Activated naive CD4-positive, alpha-beta T cell treated with anti-CD3 and anti-CD28 coated beads, Interleukin-2, amount 10 ng/mL, durations not matched to agents 7 days and 5 days (primary cell): ENCODE data around the gene MYOZ3.

ENCODE experiments used
- CTCF ChIA-PET: fragments of 350-600 bp; sonication (Branson Sonifier 250); formaldehyde crosslinking; loops from one replicate; lab custom pipeline; 2021; ENCODE audit warnings: antibody characterized with exemption; lab: Charles Lee
- DNase-seq: peaks from one replicate; pipeline ENCODE4 v3.0.0-alpha.2; 2020
- H3K27ac Mint-ChIP-seq: one replicate; pipeline ENCODE4 v1.8.0; 2021; ENCODE audit warnings: mild to moderate bottlenecking, moderate library complexity, mixed read lengths
- H3K27me3 Mint-ChIP-seq: one replicate; pipeline ENCODE4 v1.8.0; 2021; ENCODE audit warnings: mild to moderate bottlenecking, mixed read lengths
- H3K36me3 Mint-ChIP-seq: one replicate; pipeline ENCODE4 v1.8.0; 2021; ENCODE audit warnings: mixed read lengths
- H3K4me1 Mint-ChIP-seq: one replicate; pipeline ENCODE4 v1.8.0; 2021; ENCODE audit warnings: mixed read lengths
- H3K4me3 Mint-ChIP-seq: one replicate; pipeline ENCODE4 v1.8.0; 2021; ENCODE audit warnings: mild to moderate bottlenecking, moderate library complexity, mixed read lengths
- H3K9me3 Mint-ChIP-seq: one replicate; pipeline ENCODE4 v1.8.0; 2021; ENCODE audit warnings: mixed read lengths

Gene MYOZ3

DNA sequence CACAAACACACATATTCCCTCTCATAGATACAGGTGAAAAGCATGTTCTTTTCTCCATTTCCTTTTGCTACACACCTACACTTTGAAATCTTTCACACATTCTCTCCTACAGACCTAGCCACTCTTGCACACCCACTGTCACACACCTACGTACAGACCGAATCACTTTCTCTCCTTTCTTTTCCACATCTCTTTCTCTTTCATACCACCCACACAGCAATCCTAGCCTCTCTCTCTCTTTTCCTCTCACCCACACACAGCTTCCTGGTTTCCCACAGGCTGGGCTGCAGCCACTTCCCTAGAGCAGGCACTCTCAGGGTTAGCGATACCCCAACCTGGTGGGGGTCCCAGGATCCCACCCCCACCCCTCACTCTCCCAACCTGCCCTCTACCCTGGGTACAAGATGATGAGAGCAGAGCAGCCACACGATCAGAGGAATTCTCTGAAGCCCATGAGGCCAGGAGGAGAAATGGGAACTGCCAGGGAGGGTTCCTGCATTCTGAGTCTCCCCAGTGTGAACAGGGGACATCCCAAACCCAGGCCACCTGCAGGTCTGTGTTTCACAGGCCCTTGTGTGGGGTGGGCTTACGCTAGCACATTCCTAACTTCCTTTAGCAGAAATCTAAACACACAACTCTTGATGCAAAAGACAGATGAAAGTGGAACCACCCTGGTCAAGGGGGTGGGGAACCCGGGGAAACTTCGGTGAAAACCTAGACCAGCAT lies 37.7 kb upstream of the MYOZ3 start:
- Mint-ChIP-seq H3K9me3 (no peaks in the 10 kb centered on the region), H3K4me3 (no peak overlapping the region)
- CTCF ChIA-PET, result interaction anchor here (0.6 to 1.2 kb wide), 2 partner anchors 93 to 162 kb away, joined by 3 read pairs; no protein-coding TSS in a partner anchor

DNA sequence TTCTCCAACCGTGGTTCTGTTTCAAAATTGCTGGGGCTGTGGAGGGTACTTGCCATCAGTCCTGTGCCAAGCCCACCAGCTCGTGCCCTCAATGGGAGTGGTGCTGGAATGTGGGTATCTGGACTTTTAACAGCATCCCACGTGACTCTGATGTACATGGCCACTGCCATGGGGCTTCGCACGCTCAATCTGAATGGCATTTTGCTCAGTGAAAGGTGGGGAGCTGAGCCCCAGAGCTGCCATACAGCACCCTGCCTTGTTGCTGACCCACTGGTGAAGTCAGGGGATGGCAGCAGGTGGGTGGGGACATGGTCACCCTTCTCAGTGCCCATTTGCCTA lies 37.2 kb upstream of the MYOZ3 start:
- Mint-ChIP-seq H3K27me3 (peaks cover 61% of the 10 kb centered on the region), H3K27ac (no peak overlapping the region), H3K4me3 (peak overlapping the region; percentile 73), H3K4me1 (peaks cover 10% of the 10 kb centered on the region), H3K9me3 (no peaks in the 10 kb centered on the region), H3K36me3 (no peaks in the 10 kb centered on the region)
- no peak for DNase-seq
- CTCF ChIA-PET, result interaction anchor here (1.2 kb wide), 1 partner anchor 163 kb away, joined by 3 read pairs; no protein-coding TSS in a partner anchor

More for the DNA sequence above, 37.7 kb upstream of the MYOZ3 start:
- peaks cover 10% of the 10 kb centered on the region for H3K4me1 Mint-ChIP-seq
- no peak overlapping the region for H3K27ac Mint-ChIP-seq
- H3K36me3 Mint-ChIP-seq, result no peaks in the 10 kb centered on the region
- H3K27me3 Mint-ChIP-seq, result peaks cover 61% of the 10 kb centered on the region
- DNase-seq, result no peak

DNA sequence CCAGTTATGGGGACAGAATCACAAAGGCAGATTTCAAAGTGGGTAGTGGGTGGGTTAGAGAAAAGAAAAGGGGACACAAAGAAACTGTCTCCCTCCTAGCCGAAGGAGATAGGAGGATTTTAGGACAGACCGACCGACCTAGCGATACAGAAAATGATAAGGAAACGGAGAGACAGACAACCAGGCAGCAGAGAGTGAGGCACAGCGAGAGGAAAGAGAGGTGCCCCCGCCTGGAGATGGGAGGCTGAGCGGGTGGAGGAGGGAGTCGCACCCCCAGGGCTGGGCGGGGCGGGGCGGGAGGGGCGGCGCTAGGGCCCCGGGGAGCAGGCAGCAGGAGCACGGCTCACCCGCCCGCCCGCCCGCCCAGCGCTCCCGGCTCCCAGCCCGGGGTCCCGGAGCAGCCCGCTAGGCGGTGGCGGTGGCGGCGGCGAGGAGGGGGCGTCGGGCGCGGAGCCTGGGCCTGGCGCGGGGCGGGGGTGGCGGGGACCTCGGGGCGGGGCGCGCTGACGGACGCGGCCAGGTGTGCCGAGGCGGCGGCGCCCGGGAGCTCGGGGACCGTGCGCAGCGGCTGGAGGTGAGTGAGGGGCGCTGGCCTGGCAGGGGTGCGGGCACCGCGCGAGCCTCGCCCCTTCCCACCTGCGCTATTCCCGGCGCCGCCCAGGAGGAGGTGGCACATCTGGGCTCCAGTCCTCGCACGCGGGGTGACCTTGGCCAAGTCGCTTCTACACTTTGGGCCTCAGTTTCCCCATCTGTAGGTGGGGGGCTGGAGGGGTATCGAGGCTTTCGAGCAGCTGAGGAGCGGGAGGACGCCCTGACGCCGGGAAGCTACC lies 36.5 kb upstream of the MYOZ3 start:
- H3K4me3 Mint-ChIP-seq, result peak overlapping the region; percentile 73
- H3K27me3 Mint-ChIP-seq, result peaks cover 66% of the 10 kb centered on the region
- no peak overlapping the region for H3K27ac Mint-ChIP-seq
- H3K4me1 Mint-ChIP-seq, result peaks cover 10% of the 10 kb centered on the region
- CTCF ChIA-PET, result no interaction called here
- DNase-seq, result peak; percentile 39
- H3K36me3 Mint-ChIP-seq, result no peaks in the 10 kb centered on the region
- no peaks in the 10 kb centered on the region for H3K9me3 Mint-ChIP-seq

DNA sequence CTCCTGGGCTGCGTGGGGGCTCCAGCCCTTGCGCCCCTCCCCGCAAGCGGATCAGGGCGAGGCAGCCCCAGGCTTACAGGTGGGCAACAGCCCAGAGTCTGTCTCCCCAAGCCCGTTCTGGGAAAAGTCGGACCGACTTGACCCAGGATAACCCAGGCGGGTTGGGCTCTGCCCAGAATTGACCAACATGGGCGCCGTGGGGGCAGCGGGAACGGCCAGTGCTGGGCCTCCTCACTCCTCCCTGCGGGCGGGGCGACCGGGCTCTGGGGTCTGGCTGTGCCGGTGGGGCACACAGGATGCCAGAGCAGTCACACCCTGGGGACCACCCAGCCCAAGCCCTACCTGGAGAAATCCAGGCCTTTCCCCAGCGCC lies 35.9 kb upstream of the MYOZ3 start:
- Mint-ChIP-seq H3K27me3 (peaks cover 63% of the 10 kb centered on the region), H3K27ac (no peak overlapping the region), H3K36me3 (no peaks in the 10 kb centered on the region), H3K4me3 (no peak overlapping the region), H3K4me1 (peaks cover 10% of the 10 kb centered on the region), H3K9me3 (no peaks in the 10 kb centered on the region)
- DNase-seq, result no peak
- CTCF ChIA-PET, result no interaction called here

DNA sequence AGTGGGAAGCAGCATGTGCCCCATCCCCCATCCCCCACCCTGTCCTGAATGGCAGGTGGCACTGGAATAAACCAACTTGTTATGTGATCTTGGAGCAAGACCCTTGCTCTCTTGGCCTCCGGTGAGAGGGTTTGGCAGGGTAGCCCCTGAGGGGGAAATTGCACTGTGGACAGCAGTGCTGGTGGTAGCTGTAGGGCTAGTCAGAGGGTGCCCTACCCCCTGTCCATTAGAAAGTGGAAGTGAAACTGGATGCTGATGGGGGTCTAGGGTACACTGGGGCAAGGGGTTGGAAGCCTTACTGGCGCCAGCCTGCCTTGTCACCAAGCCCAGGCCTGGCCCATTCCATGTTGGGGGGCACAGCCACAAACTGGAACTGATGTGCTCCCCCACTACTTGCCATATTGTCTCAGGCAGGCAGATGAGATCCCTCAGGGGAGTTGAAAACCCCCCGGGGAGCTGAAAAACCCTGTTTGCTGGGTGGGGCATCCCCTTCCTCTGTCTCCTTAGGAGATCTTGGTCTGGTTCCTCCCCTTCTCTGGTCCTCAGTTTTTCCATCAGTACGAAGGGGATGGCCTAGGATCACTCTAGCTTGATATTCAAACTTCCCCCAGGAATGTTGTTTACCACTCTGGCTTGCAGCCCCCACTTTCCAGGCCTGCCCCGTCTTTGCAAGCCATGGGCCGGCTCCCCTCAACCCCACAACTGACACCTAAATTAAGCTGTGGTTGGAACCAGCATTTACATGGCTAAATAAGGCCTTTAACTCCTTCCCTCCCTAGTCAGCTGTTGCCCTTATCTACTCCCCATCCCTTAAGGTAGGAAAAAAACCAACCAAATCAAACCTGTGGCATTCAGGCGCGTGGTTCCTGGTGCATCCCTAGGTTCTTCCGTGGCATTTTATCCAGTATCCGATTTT lies 35.0 kb upstream of the MYOZ3 start:
- no peak overlapping the region for H3K4me3 Mint-ChIP-seq
- no peaks in the 10 kb centered on the region for H3K36me3 Mint-ChIP-seq
- no peaks in the 10 kb centered on the region for H3K9me3 Mint-ChIP-seq
- CTCF ChIA-PET, result interaction anchor here (1.3 kb wide), 1 partner anchor 18 kb away, joined by 3 read pairs; no protein-coding TSS in a partner anchor
- H3K27me3 Mint-ChIP-seq, result peaks cover 61% of the 10 kb centered on the region
- DNase-seq, result no peak
- H3K27ac Mint-ChIP-seq, result no peak overlapping the region
- peaks cover 10% of the 10 kb centered on the region for H3K4me1 Mint-ChIP-seq

DNA sequence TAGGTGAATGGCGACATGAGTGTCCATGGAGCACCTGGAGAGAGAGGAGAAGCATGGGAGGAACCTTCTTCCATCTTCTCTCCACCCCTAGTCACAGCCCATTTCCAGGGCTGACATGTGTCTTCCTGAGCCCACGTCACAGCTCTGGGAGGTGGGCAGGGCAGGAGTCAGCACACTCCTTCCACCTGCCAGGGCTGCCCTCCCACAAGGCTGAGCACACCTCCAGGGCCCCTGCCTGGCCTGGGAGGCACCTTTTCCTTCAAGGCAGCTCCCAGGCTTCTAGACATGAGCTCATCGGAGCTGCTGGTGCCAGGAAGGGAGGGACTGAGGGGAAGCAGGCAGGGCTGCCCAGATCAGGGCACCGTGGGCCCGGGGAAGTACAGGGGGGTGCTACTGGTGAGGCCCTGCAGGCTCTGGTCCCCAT lies 34.2 kb upstream of the MYOZ3 start:
- H3K9me3 Mint-ChIP-seq, result no peaks in the 10 kb centered on the region
- H3K4me3 Mint-ChIP-seq, result no peak overlapping the region
- no peaks in the 10 kb centered on the region for H3K36me3 Mint-ChIP-seq
- peaks cover 53% of the 10 kb centered on the region for H3K27me3 Mint-ChIP-seq
- CTCF ChIA-PET, result interaction anchor here (1.3 kb wide), 1 partner anchor 17 kb away, joined by 3 read pairs; no protein-coding TSS in a partner anchor
- no peak for DNase-seq
- no peak overlapping the region for H3K27ac Mint-ChIP-seq
- H3K4me1 Mint-ChIP-seq, result peaks cover 10% of the 10 kb centered on the region

DNA sequence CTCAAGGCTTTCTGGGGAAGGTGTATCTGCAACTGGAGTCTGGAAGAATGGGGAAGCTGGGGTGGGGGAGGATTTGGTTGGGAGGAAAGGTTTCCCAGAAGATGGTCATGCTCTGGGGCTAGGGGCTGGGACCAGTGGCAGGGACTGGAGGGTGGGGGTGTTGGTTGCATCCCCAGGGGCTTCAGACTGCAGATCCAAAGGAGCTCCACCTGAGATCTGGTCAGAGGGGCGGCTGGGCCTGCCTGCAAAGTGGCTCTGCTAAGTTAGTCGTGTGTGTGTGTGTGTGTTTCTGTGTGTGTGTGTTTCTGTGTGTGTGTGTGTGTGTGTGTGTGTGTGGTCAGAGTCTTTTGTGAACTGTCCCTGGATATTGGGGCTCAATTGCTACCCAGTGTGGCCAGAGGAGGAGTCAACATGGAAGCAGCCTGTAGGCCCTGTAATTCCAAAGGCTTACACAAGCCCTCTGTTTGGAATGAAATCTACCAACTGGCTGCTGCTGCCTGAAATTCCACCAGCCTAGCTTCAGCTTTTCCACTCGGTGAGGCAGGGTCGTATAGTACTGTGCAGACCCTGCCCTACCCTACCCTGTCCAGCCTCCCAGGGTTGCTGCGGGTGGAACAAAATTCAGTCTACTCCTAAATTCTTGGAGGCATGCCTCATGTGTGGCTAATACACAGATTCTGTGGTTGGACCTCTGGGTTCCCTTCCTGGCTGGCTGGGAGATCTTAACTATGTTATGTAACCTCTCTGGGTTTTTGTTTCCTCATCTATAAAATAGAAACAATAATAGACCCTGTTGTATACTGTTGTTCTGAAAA lies 33.1 kb upstream of the MYOZ3 start:
- Mint-ChIP-seq H3K4me1 (peaks cover 10% of the 10 kb centered on the region), H3K36me3 (no peaks in the 10 kb centered on the region)

DNA sequence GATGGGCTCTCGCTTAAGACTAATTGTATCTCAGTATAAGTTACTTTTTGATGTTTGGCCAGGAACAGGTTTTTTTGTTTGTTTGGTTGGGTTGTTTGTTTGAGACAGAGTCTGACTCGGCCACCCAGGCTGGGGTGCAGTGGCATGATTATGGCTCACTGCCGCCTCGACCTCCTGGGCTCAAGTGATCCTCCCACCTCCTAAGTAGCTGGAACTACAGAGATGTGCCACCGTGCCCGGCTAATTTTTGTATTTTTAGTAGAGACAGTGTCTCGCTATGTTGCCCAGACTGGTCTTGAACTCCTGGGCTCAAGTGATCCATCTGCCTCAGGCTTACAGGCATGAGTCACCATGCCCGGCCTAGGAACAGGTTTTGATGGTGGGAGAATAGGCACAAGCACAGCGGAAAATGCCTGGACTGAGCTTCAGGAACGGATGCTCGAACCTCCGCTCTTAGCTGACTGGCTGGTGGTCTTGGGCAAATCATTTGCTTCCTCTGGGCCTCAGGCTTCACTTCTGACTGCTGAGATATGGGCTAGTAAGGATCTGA lies 32.0 kb upstream of the MYOZ3 start:
- H3K4me3 Mint-ChIP-seq, result no peak overlapping the region
- no peaks in the 10 kb centered on the region for H3K36me3 Mint-ChIP-seq
- CTCF ChIA-PET, result interaction anchor here (0.8 kb wide), 1 partner anchor 9 kb away, joined by 4 read pairs; no protein-coding TSS in a partner anchor
- no peak overlapping the region for H3K27ac Mint-ChIP-seq
- no peaks in the 10 kb centered on the region for H3K9me3 Mint-ChIP-seq
- peaks cover 36% of the 10 kb centered on the region for H3K27me3 Mint-ChIP-seq
- H3K4me1 Mint-ChIP-seq, result peaks cover 4% of the 10 kb centered on the region
- DNase-seq, result no peak

More for the DNA sequence above, 33.1 kb upstream of the MYOZ3 start:
- Mint-ChIP-seq H3K9me3 (no peaks in the 10 kb centered on the region), H3K27ac (no peak overlapping the region), H3K27me3 (peaks cover 47% of the 10 kb centered on the region), H3K4me3 (no peak overlapping the region)
- DNase-seq, result no peak
- CTCF ChIA-PET, result interaction anchor here (1.3 kb wide), 1 partner anchor 16 kb away, joined by 3 read pairs; no protein-coding TSS in a partner anchor

DNA sequence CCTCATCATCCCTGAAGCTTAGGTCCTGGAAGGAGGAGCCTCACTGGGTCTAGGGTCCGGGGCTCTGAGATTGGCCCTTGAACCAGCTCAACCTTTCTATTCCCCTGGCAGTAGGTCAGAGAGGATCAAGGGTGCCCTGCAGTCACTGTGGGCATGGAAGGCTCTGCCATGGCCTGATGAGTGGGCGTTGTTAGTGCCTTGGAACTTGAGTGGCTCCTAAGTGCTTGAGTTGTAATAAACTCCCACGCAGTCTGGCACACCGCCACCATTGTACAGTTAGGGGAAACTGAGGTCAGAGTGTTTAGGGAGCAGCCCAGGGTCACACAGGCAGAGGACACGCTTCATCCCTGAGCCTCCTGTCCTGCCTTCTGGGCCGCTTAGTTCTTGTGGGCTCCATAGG lies 31.0 kb upstream of the MYOZ3 start:
- Mint-ChIP-seq H3K4me3 (no peak overlapping the region), H3K9me3 (no peaks in the 10 kb centered on the region)
- CTCF ChIA-PET, result no interaction called here

DNA sequence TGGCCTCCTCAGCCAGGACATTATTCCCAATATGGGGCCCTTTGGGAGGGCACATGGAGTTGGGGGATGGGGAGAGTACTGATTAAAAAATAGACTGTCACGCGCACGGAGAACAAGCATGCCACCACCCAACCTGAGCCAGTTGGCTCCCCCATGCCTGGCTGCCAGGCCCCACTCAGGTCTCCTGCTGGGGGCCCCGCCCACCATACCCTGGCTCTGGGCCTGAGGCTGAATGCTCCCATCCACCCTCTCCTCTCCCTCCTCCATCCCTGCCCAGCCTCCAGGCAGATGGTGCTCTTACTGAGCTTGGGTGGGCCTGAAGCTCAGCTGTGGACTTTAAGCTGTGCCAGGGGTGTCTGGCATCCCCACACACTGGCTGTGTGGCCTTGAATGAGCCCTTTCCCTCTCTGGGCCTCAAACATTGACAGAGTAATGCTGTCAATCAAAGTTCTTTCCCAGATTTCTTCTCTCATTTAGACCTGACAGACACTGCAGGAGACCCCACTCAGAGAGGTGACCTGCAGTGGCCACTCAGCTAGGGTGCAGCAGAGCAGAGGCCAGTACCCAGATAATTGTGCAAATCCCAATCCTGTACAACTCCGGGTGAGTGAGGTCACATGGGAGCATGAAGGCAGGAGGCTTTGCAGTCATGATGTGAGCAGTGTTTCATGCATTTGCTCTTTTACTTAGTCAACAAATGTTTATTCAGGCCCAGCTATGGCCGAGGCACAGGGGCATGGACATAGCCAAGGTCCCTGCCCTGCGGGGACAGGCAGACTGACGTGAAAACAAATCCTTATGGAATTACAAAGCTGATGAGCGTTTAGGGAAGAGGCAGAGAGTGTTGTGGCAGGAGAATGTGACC lies 30.4 kb upstream of the MYOZ3 start:
- CTCF ChIA-PET, result no interaction called here
- Mint-ChIP-seq H3K4me3 (no peak overlapping the region), H3K4me1 (no peaks in the 10 kb centered on the region), H3K27ac (no peak overlapping the region), H3K36me3 (no peaks in the 10 kb centered on the region), H3K9me3 (no peaks in the 10 kb centered on the region), H3K27me3 (peaks cover 29% of the 10 kb centered on the region)
- DNase-seq, result no peak

More for the DNA sequence above, 31.0 kb upstream of the MYOZ3 start:
- H3K36me3 Mint-ChIP-seq, result no peaks in the 10 kb centered on the region
- H3K27me3 Mint-ChIP-seq, result peaks cover 35% of the 10 kb centered on the region
- DNase-seq, result no peak
- H3K27ac Mint-ChIP-seq, result no peak overlapping the region
- H3K4me1 Mint-ChIP-seq, result no peaks in the 10 kb centered on the region

DNA sequence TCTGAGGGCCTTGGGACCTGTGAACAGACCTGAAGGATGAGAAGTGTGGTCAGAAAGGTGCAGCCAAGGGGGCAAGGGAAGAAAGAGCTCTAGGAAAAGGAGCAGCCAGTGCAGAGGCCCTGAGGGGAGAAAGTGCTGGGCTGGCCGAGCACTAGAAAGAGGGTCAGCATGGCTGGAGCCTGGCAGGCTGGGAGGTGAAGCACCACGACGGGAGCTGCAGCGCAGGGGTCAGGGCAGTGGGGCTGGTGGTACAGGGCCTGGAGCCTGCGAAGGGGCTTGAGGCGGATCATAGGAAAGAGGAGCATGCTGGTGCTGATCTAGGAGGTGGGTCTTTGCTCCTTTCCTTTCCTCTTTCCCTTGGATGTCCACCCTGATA lies 29.7 kb upstream of the MYOZ3 start:
- Mint-ChIP-seq H3K9me3 (no peaks in the 10 kb centered on the region), H3K27me3 (peaks cover 24% of the 10 kb centered on the region), H3K4me3 (no peak overlapping the region), H3K36me3 (no peaks in the 10 kb centered on the region), H3K4me1 (no peaks in the 10 kb centered on the region), H3K27ac (no peak overlapping the region)
- no peak for DNase-seq
- CTCF ChIA-PET, result no interaction called here
